GM06990 (cell line): ENCODE measurements around the gene ZBTB20.

Experiments used
- DNase-seq: peaks from one replicate; pipeline ENCODE4 v3.0.0-alpha.2; 2011; ENCODE audit not compliant: insufficient read length; ENCODE audit errors: extremely low read depth
- H3K27me3 ChIP-seq: replicated peaks from 2 replicates; pipeline ENCODE4 v1.6.0; 2011; ENCODE audit warnings: low read length; ENCODE audit not compliant: control insufficient read depth, insufficient read depth
- H3K36me3 ChIP-seq: 2 replicates; pipeline ENCODE4 v1.5.1; 2011; ENCODE audit warnings: low read length; ENCODE audit not compliant: control insufficient read depth, insufficient read depth
- H3K4me3 ChIP-seq: replicated peaks from 2 replicates; pipeline ENCODE4 v1.5.1; 2011; ENCODE audit warnings: low read depth, mild to moderate bottlenecking, control low read depth, low read length
- TF ChIP-seq, protein P1 (sequence below): IDR thresholded peaks from 2 replicates; pipeline ENCODE4 v1.5.1; 2011; ENCODE audit warnings: low read length, control low read depth, mild to moderate bottlenecking, inconsistent platforms; ENCODE audit not compliant: insufficient read depth, poor library complexity, severe bottlenecking

The ZBTB20 gene

DNA sequence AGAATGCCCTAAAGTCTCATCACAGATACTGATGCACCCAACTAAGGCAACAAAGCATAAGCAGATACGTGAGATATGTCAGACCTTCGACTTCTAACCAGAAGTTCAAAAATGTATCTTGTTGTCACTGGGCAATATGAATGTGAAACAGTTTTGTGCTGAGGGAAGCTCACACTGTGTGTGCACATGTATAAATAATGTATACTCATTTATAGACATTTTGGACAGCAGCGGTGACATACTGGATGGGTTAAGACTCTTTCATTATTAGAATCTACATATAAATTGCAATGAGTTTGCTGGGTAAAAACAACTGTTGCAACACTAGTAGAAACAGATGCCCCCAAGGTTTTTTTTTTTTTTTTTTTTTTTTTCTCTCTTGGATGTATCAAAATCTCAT is 815.4 kb downstream of the ZBTB20 start:
- no peaks in the 10 kb centered on the region for H3K27me3 ChIP-seq
- H3K4me3 ChIP-seq, result no peak overlapping the region
- no peaks in the 10 kb centered on the region for H3K36me3 ChIP-seq
- TF ChIP-seq, protein P1, sequence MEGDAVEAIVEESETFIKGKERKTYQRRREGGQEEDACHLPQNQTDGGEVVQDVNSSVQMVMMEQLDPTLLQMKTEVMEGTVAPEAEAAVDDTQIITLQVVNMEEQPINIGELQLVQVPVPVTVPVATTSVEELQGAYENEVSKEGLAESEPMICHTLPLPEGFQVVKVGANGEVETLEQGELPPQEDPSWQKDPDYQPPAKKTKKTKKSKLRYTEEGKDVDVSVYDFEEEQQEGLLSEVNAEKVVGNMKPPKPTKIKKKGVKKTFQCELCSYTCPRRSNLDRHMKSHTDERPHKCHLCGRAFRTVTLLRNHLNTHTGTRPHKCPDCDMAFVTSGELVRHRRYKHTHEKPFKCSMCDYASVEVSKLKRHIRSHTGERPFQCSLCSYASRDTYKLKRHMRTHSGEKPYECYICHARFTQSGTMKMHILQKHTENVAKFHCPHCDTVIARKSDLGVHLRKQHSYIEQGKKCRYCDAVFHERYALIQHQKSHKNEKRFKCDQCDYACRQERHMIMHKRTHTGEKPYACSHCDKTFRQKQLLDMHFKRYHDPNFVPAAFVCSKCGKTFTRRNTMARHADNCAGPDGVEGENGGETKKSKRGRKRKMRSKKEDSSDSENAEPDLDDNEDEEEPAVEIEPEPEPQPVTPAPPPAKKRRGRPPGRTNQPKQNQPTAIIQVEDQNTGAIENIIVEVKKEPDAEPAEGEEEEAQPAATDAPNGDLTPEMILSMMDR, result no peak
- no peak for DNase-seq

DNA sequence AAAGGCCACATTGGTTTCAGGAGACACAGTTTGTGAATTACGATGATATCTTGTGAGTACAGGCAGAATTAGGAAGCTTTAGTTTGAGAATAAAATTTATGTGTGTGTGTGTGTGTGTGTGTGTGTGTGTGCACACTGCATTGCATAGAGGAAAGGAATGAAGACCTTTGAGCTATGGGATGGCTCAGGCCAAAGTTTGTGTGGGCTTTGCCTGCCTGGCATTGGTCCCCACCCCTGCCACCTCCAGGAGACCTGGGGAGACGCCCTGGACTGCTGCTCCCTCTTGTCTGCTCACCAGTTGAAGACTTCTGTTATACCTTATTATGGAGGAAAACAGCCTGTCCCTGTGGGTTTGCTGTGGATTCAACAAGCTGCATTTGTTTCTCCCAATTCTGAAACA is 816.1 kb downstream of the ZBTB20 start:
- H3K36me3 ChIP-seq, result no peaks in the 10 kb centered on the region
- DNase-seq, result no peak
- no peaks in the 10 kb centered on the region for H3K27me3 ChIP-seq
- TF ChIP-seq, protein P1, result no peak
- H3K4me3 ChIP-seq, result no peak overlapping the region

- H3K36me3 ChIP-seq, result no peaks in the 10 kb centered on the region
- no peak overlapping the region for H3K4me3 ChIP-seq
- no peaks in the 10 kb centered on the region for H3K27me3 ChIP-seq
- TF ChIP-seq, protein P1, result no peak
- DNase-seq, result no peak
Measured at GRCh38 chr3:114329823-114330222, 817.3 kb downstream of the ZBTB20 start.

DNA sequence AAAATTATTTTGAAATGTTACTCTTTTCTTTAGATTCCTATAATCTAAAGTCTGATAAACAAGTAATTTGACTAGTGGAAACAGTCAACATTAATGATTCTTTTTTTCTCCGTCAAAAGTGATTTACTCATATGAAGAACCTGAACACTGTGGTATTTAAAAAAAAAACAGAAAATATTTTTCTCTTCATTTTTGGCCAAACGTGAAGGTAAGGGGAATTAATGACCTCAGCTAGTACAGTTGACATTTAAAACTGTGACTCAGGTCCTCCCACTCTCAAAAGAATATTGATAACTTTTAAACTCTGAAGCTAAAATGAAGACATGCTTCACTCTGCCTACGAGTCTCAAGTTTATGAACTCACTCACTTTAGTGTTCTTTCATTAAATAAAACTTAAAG is 818.7 kb downstream of the ZBTB20 start:
- Histone ChIP-seq H3K4me3 (no peak overlapping the region), H3K27me3 (no peaks in the 10 kb centered on the region), H3K36me3 (no peaks in the 10 kb centered on the region)
- no peak for DNase-seq
- TF ChIP-seq, protein P1, result no peak

DNA sequence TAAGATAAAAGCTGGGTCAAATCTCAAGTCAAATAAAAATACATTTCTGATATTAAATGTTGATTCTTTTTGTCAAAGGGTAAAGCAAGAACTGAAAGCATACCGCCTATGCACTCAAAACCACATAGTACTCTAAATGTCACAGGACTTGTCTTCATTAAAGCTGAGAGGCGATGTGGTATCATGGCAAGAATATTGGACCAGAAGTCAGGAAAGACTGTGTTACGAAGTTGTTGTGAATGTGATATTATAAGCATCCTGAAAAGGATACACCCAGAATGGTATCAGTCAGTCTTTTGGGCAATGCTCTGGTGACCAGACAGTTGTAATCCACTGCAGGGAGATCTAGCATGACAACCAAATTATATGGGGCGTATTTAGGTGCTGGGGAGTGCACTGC is 819.4 kb downstream of the ZBTB20 start:
- Histone ChIP-seq H3K36me3 (no peaks in the 10 kb centered on the region), H3K27me3 (no peaks in the 10 kb centered on the region)
- no peak for DNase-seq

More for the DNA sequence above, 819.4 kb downstream of the ZBTB20 start:
- TF ChIP-seq, protein P1, result no peak
- no peak overlapping the region for H3K4me3 ChIP-seq
